Erythroblast (primary cell): ENCODE results near the gene UCP1.

Source experiments
- GATA1 ChIP-seq: IDR thresholded peaks from 2 replicates; pipeline ENCODE4 v1.6.1; 2011; ENCODE audit warnings: low read depth, mild to moderate bottlenecking, control low read depth, low read length, moderate library complexity
- POLR2A ChIP-seq: IDR thresholded peaks from 2 replicates; pipeline ENCODE4 v1.6.1; 2011; ENCODE audit warnings: mild to moderate bottlenecking, low read length

DNA sequence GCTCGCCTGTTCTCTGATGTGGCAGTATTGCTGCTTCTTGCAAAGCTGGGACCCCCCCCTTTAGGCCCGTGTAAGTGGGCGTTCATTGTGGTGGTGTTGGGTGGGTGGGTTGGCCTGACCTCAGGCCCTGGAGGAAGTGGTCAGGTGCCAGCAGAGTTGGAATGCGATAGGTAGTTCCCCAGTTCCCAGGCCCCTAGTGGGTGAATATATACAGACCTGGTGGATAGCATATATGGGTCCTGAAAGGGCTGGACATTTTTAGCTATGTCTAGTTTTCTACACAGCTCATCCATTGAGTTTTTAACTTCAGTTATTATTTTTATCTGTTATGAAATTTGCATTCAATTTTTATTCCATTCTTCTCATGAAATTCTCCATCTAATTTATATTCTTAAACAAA is 35.8 kb upstream of the UCP1 start:
- TF ChIP-seq POLR2A: no peak
- TF ChIP-seq GATA1: no peak
